ENCODE data around the gene TMEM144. TPM values are rescaled to one million over a fixed set of nuclear protein-coding genes. Genes with fewer than 3 reads are reported as not detected.

Gene TMEM144
- total RNA-seq (2.3 and 4.6 TPM in 2 replicates), polyA plus RNA-seq (1.3 and 1.5 TPM in 2 replicates), polyA minus RNA-seq (ENCODE audit: low replicate concordance) (3.0 TPM in 1 of 2 replicates, not detected in the other)
- polyA plus RNA-seq (2012): 1.1 and 1.2 TPM in 2 replicates

GRCh38 chr4:158209825-158210807, at the start of gene TMEM144:
TSS of gene TMEM144 (plus strand) at chr4:158210486. CDS start at chr4:158212668, 2,182 bp downstream.
- Histone ChIP-seq H3K27me3 (ENCODE audit: control insufficient read depth, insufficient read depth, low read length) (no peaks in the 10 kb centered on the region), H3K79me2 (ENCODE audit: control insufficient read depth, insufficient read depth, low read length) (no peaks in the 10 kb centered on the region), H4K20me1 (ENCODE audit: control insufficient read depth, extremely low read depth, insufficient read depth, low read length) (no peaks in the 10 kb centered on the region), H3K9me3 (ENCODE audit: control insufficient read depth, insufficient read depth, low read depth, low read length) (no peaks in the 10 kb centered on the region), H3K9ac (ENCODE audit: insufficient read depth, low read length) (peak within 1 kb of the TSS; percentile 23), H3K4me3 (replicated peaks in 1 of 4; ENCODE audit: control extremely low read depth in 1 of 4, insufficient read depth in 1 of 4, low read depth in 3 of 4, low read length in 4 of 4) (peak within 1 kb of the TSS; percentile 47 to 75 (median 55)), H3K27ac (ENCODE audit: insufficient read depth, low read length) (peak within 1 kb of the TSS; percentile 18), H3K4me1 (ENCODE audit: control insufficient read depth, extremely low read depth, insufficient read depth, low read length) (peaks cover 4% of the 10 kb centered on the region), H3K4me2 (ENCODE audit: extremely low read depth, insufficient read depth, low read length) (peak within 1 kb of the TSS; percentile 92), H3K36me3 (ENCODE audit: control insufficient read depth, insufficient read depth, low read length) (no peaks in the 10 kb centered on the region), H2AFZ (ENCODE audit: low read length) (peak within 1 kb of the TSS; percentile 66)
- TF ChIP-seq EZH2 (IDR thresholded peaks at IDR 0.05; ENCODE audit: low read length, missing control alignments) (no peak), CTCF (conservative IDR thresholded peaks at IDR 0.05 in 1 of 2, IDR thresholded peaks at IDR 0.05 in 1 of 2; ENCODE audit: low read depth in 1 of 2, low read length in 2 of 2) (peak in 1 of 2 donors; percentile 26)
- DNase-seq (ENCODE audit: low read depth in 2 of 2): peak; percentile 79 to 93

GRCh38 chr4:158161551-158162354, 48.5 kb upstream of the TMEM144 start:
- peaks cover 4% of the 10 kb centered on the region for H3K4me1 ChIP-seq (ENCODE audit: control insufficient read depth, extremely low read depth, insufficient read depth, low read length)
- no peak overlapping the region for H3K27ac ChIP-seq (ENCODE audit: insufficient read depth, low read length)
- H3K36me3 ChIP-seq (ENCODE audit: control insufficient read depth, insufficient read depth, low read length): no peaks in the 10 kb centered on the region
- H4K20me1 ChIP-seq (ENCODE audit: control insufficient read depth, extremely low read depth, insufficient read depth, low read length): no peaks in the 10 kb centered on the region
- H3K9ac ChIP-seq (ENCODE audit: insufficient read depth, low read length): no peak overlapping the region
- H3K4me2 ChIP-seq (ENCODE audit: extremely low read depth, insufficient read depth, low read length): no peak overlapping the region
- H3K79me2 ChIP-seq (ENCODE audit: control insufficient read depth, insufficient read depth, low read length): no peaks in the 10 kb centered on the region
- no peak for TF ChIP-seq CTCF (conservative IDR thresholded peaks at IDR 0.05 in 1 of 2, IDR thresholded peaks at IDR 0.05 in 1 of 2; ENCODE audit: low read depth in 1 of 2, low read length in 2 of 2)
- TF ChIP-seq EZH2 (IDR thresholded peaks at IDR 0.05; ENCODE audit: low read length, missing control alignments): no peak
- no peaks in the 10 kb centered on the region for H3K9me3 ChIP-seq (ENCODE audit: control insufficient read depth, insufficient read depth, low read depth, low read length)
- peak; percentile 68 to 98 for DNase-seq (ENCODE audit: low read depth in 2 of 2)
- no peaks in the 10 kb centered on the region for H3K27me3 ChIP-seq (ENCODE audit: control insufficient read depth, insufficient read depth, low read length)
- peak overlapping the region; percentile 2 for H2AFZ ChIP-seq (ENCODE audit: low read length)
- H3K4me3 ChIP-seq (replicated peaks in 1 of 4; ENCODE audit: control extremely low read depth in 1 of 4, insufficient read depth in 1 of 4, low read depth in 3 of 4, low read length in 4 of 4): no peak overlapping the region

GRCh38 chr4:158162631-158163030, 47.7 kb upstream of the TMEM144 start:
- Histone ChIP-seq H3K27ac (ENCODE audit: insufficient read depth, low read length) (no peak overlapping the region), H3K9ac (ENCODE audit: insufficient read depth, low read length) (no peak overlapping the region), H3K4me1 (ENCODE audit: control insufficient read depth, extremely low read depth, insufficient read depth, low read length) (peaks cover 4% of the 10 kb centered on the region), H3K4me2 (ENCODE audit: extremely low read depth, insufficient read depth, low read length) (no peak overlapping the region), H4K20me1 (ENCODE audit: control insufficient read depth, extremely low read depth, insufficient read depth, low read length) (no peaks in the 10 kb centered on the region), H3K27me3 (ENCODE audit: control insufficient read depth, insufficient read depth, low read length) (no peaks in the 10 kb centered on the region), H3K9me3 (ENCODE audit: control insufficient read depth, insufficient read depth, low read depth, low read length) (no peaks in the 10 kb centered on the region), H2AFZ (ENCODE audit: low read length) (no peak overlapping the region), H3K4me3 (replicated peaks in 1 of 4; ENCODE audit: control extremely low read depth in 1 of 4, insufficient read depth in 1 of 4, low read depth in 3 of 4, low read length in 4 of 4) (no peak overlapping the region), H3K79me2 (ENCODE audit: control insufficient read depth, insufficient read depth, low read length) (no peaks in the 10 kb centered on the region), H3K36me3 (ENCODE audit: control insufficient read depth, insufficient read depth, low read length) (no peaks in the 10 kb centered on the region)
- peak in 1 of 2 donors; percentile 31 for DNase-seq (ENCODE audit: low read depth in 2 of 2)
- TF ChIP-seq EZH2 (IDR thresholded peaks at IDR 0.05; ENCODE audit: low read length, missing control alignments): no peak
- TF ChIP-seq CTCF (conservative IDR thresholded peaks at IDR 0.05 in 1 of 2, IDR thresholded peaks at IDR 0.05 in 1 of 2; ENCODE audit: low read depth in 1 of 2, low read length in 2 of 2): no peak
